ENCODE results near the gene KRTAP6-3. TPM values are rescaled to one million over a fixed set of nuclear protein-coding genes. Genes with fewer than 3 reads are reported as not detected.

Gene KRTAP6-3
- polyA plus RNA-seq, 1 experiment, result not detected

- ChIA-PET POLR2A (no interaction called here), CTCF (no interaction called here)
- no peak for DNase-seq (ENCODE audit: low read depth, low spot score)
- Histone ChIP-seq H3K9me3 (ENCODE audit: control insufficient read depth, insufficient read depth, low read length) (peaks cover 7% of the 10 kb centered on the region), H3K4me3 (ENCODE audit: low read depth, low read length) (no peak overlapping the region), H3K27ac (ENCODE audit: low read depth, low read length) (no peak overlapping the region), H3K27me3 (ENCODE audit: control insufficient read depth, insufficient read depth, low read length) (no peaks in the 10 kb centered on the region)
- TF ChIP-seq CTCF (IDR thresholded peaks at IDR 0.05; ENCODE audit: low read depth, low read length), result no peak
These were observed 12.1 kb upstream of the KRTAP6-3 start for GRCh38 chr21:30580132-30580531.

- peaks cover 5% of the 10 kb centered on the region; the same call in 1 of the 2 replicates for H3K9me3 ChIP-seq (ENCODE audit: control insufficient read depth, insufficient read depth, low read length)
- CTCF ChIA-PET, result no interaction called here
- no peak overlapping the region for H3K27ac ChIP-seq (ENCODE audit: low read depth, low read length)
- TF ChIP-seq CTCF (IDR thresholded peaks at IDR 0.05; ENCODE audit: low read depth, low read length), result no peak
- H3K27me3 ChIP-seq (ENCODE audit: control insufficient read depth, insufficient read depth, low read length), result no peaks in the 10 kb centered on the region
- POLR2A ChIA-PET, result no interaction called here
- no peak overlapping the region for H3K4me3 ChIP-seq (ENCODE audit: low read depth, low read length)
- DNase-seq (ENCODE audit: low read depth, low spot score), result no peak
These were observed 9.4 kb upstream of the KRTAP6-3 start for GRCh38 chr21:30582870-30583269.

- POLR2A ChIA-PET, result no interaction called here
- CTCF ChIA-PET, result no interaction called here
- TF ChIP-seq CTCF (IDR thresholded peaks at IDR 0.05; ENCODE audit: low read depth, low read length), result no peak
- Histone ChIP-seq H3K27ac (ENCODE audit: low read depth, low read length) (no peak within 1 kb of the TSS), H3K9me3 (ENCODE audit: control insufficient read depth, insufficient read depth, low read length) (peaks cover 8% of the 10 kb centered on the region), H3K27me3 (ENCODE audit: control insufficient read depth, insufficient read depth, low read length) (no peaks in the 10 kb centered on the region), H3K4me3 (ENCODE audit: low read depth, low read length) (no peak within 1 kb of the TSS)
- no peak for DNase-seq (ENCODE audit: low read depth, low spot score)
These were observed 1.9 kb upstream of the KRTAP6-3 start, which contains the start of gene KRTAP22-2 for GRCh38 chr21:30590297-30590696. Gene KRTAP22-2 (minus strand): TSS chr21:30590397.

GRCh38 chr21:30598802-30599201 lies 6.6 kb downstream of the KRTAP6-3 start, which contains the start of gene KRTAP6-2:
Gene KRTAP6-2 (minus strand): TSS chr21:30598902. CDS start chr21:30598874, 28 bp downstream.
- no peak within 1 kb of the TSS for H3K4me3 ChIP-seq (ENCODE audit: low read depth, low read length)
- ChIA-PET CTCF (no interaction called here), POLR2A (no interaction called here)
- H3K27me3 ChIP-seq (ENCODE audit: control insufficient read depth, insufficient read depth, low read length), result no peaks in the 10 kb centered on the region
- no peak for DNase-seq (ENCODE audit: low read depth, low spot score)
- no peak within 1 kb of the TSS for H3K27ac ChIP-seq (ENCODE audit: low read depth, low read length)
- peaks cover 6% of the 10 kb centered on the region; the same call in 1 of the 2 replicates for H3K9me3 ChIP-seq (ENCODE audit: control insufficient read depth, insufficient read depth, low read length)
- no peak for TF ChIP-seq CTCF (IDR thresholded peaks at IDR 0.05; ENCODE audit: low read depth, low read length)

GRCh38 chr21:30600787-30601186 lies 8.5 kb downstream of the KRTAP6-3 start, which contains the start of gene KRTAP22-1:
Gene KRTAP22-1 (plus strand): TSS chr21:30601087.
- TF ChIP-seq CTCF (IDR thresholded peaks at IDR 0.05; ENCODE audit: low read depth, low read length), result no peak
- peaks cover 17% of the 10 kb centered on the region for H3K9me3 ChIP-seq (ENCODE audit: control insufficient read depth, insufficient read depth, low read length)
- DNase-seq (ENCODE audit: low read depth, low spot score), result no peak
- no peaks in the 10 kb centered on the region for H3K27me3 ChIP-seq (ENCODE audit: control insufficient read depth, insufficient read depth, low read length)
- H3K27ac ChIP-seq (ENCODE audit: low read depth, low read length), result no peak within 1 kb of the TSS
- POLR2A ChIA-PET, result no interaction called here
- CTCF ChIA-PET, result no interaction called here
- no peak within 1 kb of the TSS for H3K4me3 ChIP-seq (ENCODE audit: low read depth, low read length)
